SH-SY5Y (cell line): ENCODE measurements around the gene CA10.

Experiments
- GATA2 ChIP-seq: IDR thresholded peaks from 2 replicates; pipeline ENCODE4 v1.6.1; 2011; ENCODE audit warnings: mild to moderate bottlenecking, low read depth, low read length
- GATA3 ChIP-seq: IDR thresholded peaks from 2 replicates; pipeline ENCODE4 v1.6.1; 2011; ENCODE audit warnings: low read depth, mild to moderate bottlenecking, low read length, moderate library complexity

DNA sequence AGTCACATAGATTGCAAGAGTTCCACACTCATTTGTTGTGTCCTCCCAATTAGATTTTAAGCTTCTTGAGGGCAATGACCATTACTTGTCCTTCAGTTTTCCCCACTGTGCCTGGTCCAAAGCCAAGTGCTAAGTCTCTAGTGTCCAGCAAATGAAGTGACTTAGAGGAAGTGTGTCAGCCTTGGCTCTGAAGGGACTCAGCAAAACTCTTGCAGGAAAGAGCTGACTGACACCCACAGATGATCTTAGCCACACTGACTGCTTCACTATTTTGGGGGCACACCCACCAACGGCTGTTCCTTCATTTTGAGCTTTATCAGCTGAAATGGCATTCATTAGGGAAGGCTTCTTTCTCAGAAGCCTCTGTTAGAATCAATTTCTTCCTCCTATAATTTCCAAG lies 540.0 kb downstream of the CA10 start:
- TF ChIP-seq GATA2 (no peak), GATA3 (no peak)
